ENCODE data around the gene CSRNP3. TPM values are rescaled to one million over a fixed set of nuclear protein-coding genes. Genes with fewer than 3 reads are reported as not detected.

CSRNP3 gene
- total RNA-seq, 6 donors from 2014 or later: 0.46 to 4.1 (median 1.5) TPM

- no peak for ATAC-seq (ENCODE audit: low FRiP score in 2 of 2)
- TF ChIP-seq EP300 (IDR thresholded peaks at IDR 0.05) (no peak), CTCF (IDR thresholded peaks at IDR 0.05) (no peak), POLR2AphosphoS5 (IDR thresholded peaks at IDR 0.05) (no peak), POLR2A (IDR thresholded peaks at IDR 0.05) (no peak)
- no peaks in the 10 kb centered on the region for H3K4me1 ChIP-seq
- H3K4me3 ChIP-seq: no peak overlapping the region
- WGBS, 2 donors: 39 to 43% methylated on average over 1 of the region's 1 CpG
- no peak for DNase-seq
- no peaks in the 10 kb centered on the region for H3K9me3 ChIP-seq
- no peaks in the 10 kb centered on the region for H3K27me3 ChIP-seq
- no peaks in the 10 kb centered on the region for H3K36me3 ChIP-seq
- no peak overlapping the region for H3K27ac ChIP-seq
These were observed 40.6 kb upstream of the CSRNP3 start for GRCh38 chr2:165428926-165429325.

GRCh38 chr2:165431014-165431413, 38.5 kb upstream of the CSRNP3 start:
- Histone ChIP-seq H3K4me1 (no peaks in the 10 kb centered on the region), H3K27ac (no peak overlapping the region), H3K4me3 (no peak overlapping the region), H3K27me3 (no peaks in the 10 kb centered on the region), H3K36me3 (no peaks in the 10 kb centered on the region), H3K9me3 (no peaks in the 10 kb centered on the region)
- TF ChIP-seq POLR2AphosphoS5 (IDR thresholded peaks at IDR 0.05) (no peak), EP300 (IDR thresholded peaks at IDR 0.05) (no peak)
- ATAC-seq (ENCODE audit: low FRiP score in 2 of 2): no peak
- DNase-seq: no peak

GRCh38 chr2:165432234-165432966, 37.1 kb upstream of the CSRNP3 start:
- no peak for TF ChIP-seq EP300 (IDR thresholded peaks at IDR 0.05)
- no peak for TF ChIP-seq CTCF (IDR thresholded peaks at IDR 0.05)
- no peak for TF ChIP-seq POLR2A (IDR thresholded peaks at IDR 0.05)
- no peak for TF ChIP-seq POLR2AphosphoS5 (IDR thresholded peaks at IDR 0.05)
- H3K4me3 ChIP-seq: no peak overlapping the region
- H3K9me3 ChIP-seq: no peaks in the 10 kb centered on the region
- H3K36me3 ChIP-seq: no peaks in the 10 kb centered on the region
- no peak overlapping the region for H3K27ac ChIP-seq
- DNase-seq (no peak), ATAC-seq (ENCODE audit: low FRiP score in 2 of 2) (no peak)
- no peaks in the 10 kb centered on the region for H3K4me1 ChIP-seq
- H3K27me3 ChIP-seq: no peaks in the 10 kb centered on the region

GRCh38 chr2:165434865-165435496, 34.5 kb upstream of the CSRNP3 start:
- Histone ChIP-seq H3K4me3 (no peak overlapping the region), H3K27ac (no peak overlapping the region), H3K36me3 (no peaks in the 10 kb centered on the region), H3K4me1 (no peaks in the 10 kb centered on the region), H3K9me3 (no peaks in the 10 kb centered on the region), H3K27me3 (no peaks in the 10 kb centered on the region)
- DNase-seq (no peak), ATAC-seq (ENCODE audit: low FRiP score in 2 of 2) (no peak)
- 70 to 100% methylated on average over 1 of the region's 1 CpG for WGBS, 2 donors
- TF ChIP-seq CTCF (IDR thresholded peaks at IDR 0.05) (no peak), POLR2A (IDR thresholded peaks at IDR 0.05) (no peak), EP300 (IDR thresholded peaks at IDR 0.05) (no peak), POLR2AphosphoS5 (IDR thresholded peaks at IDR 0.05) (no peak)

GRCh38 chr2:165435611-165436010, 33.9 kb upstream of the CSRNP3 start:
- H3K27me3 ChIP-seq: no peaks in the 10 kb centered on the region
- no peak for TF ChIP-seq CTCF (IDR thresholded peaks at IDR 0.05)
- TF ChIP-seq POLR2AphosphoS5 (IDR thresholded peaks at IDR 0.05): no peak
- no peak for TF ChIP-seq POLR2A (IDR thresholded peaks at IDR 0.05)
- TF ChIP-seq EP300 (IDR thresholded peaks at IDR 0.05): no peak
- no peaks in the 10 kb centered on the region for H3K9me3 ChIP-seq
- ATAC-seq (ENCODE audit: low FRiP score in 2 of 2) (no peak), DNase-seq (no peak)
- H3K4me3 ChIP-seq: no peak overlapping the region
- H3K27ac ChIP-seq: no peak overlapping the region
- H3K36me3 ChIP-seq: no peaks in the 10 kb centered on the region
- WGBS, 2 donors: 63 to 71% methylated on average over 1 of the region's 1 CpG
- H3K4me1 ChIP-seq: no peaks in the 10 kb centered on the region

Measured in upper lobe of left lung (tissue), 6 donors.